Esophagus muscularis mucosa (tissue), 4 donors: Measurements from ENCODE around the gene LHPP. TPM values are rescaled to one million over a fixed set of nuclear protein-coding genes. Genes with fewer than 3 reads are reported as not detected.

ENCODE experiments used
- DNase-seq: peaks from one replicate; pipeline ENCODE4 v3.0.0-alpha.2; 2017; ENCODE audit errors: extremely low spot score
- H3K27ac ChIP-seq, 4 donors: fragments of 200-600 bp; sonication (generic); replicated peaks in 1 of 4; 1 replicate in 3 of 4; 2 replicates in 1 of 4; pipeline ENCODE4 v1.5.1; 2016 to 2019; ENCODE audit warnings: mild to moderate bottlenecking in 1 of 4
- H3K27me3 ChIP-seq, 4 donors: fragments of 200-600 bp; sonication (generic); one replicate each; pipeline versions ENCODE4 v1.5.1 to v1.6.0; 2016 to 2019
- H3K36me3 ChIP-seq, 4 donors: fragments of 200-600 bp; sonication (generic); one replicate each; pipeline ENCODE4 v1.5.1; 2016 to 2019
- H3K4me1 ChIP-seq, 4 donors: fragments of 200-600 bp; sonication (generic); one replicate each; pipeline ENCODE4 v1.5.1; 2016 to 2019
- H3K4me3 ChIP-seq, 4 donors: fragments of 200-600 bp; sonication (generic); 1 replicate in 2 of 4; 2 replicates in 2 of 4; pipeline ENCODE4 v1.5.1; 2016 to 2019; ENCODE audit warnings: mild to moderate bottlenecking in 4 of 4, moderate library complexity in 1 of 4
- H3K9me3 ChIP-seq, 4 donors: fragments of 200-600 bp; sonication (generic); 1 replicate in 3 of 4; 2 replicates in 1 of 4; pipeline ENCODE4 v1.5.1; 2016 to 2019
- EP300 ChIP-seq: sonication (generic); formaldehyde crosslinking; IDR thresholded peaks from one replicate; pipeline ENCODE4 v1.6.1; 2017; ENCODE audit warnings: antibody characterized with exemption
- POLR2A ChIP-seq: fragments of 450-650 bp; IDR thresholded peaks from one replicate; pipeline ENCODE4 v1.6.1; 2017; ENCODE audit warnings: antibody characterized with exemption, moderate library complexity, mild to moderate bottlenecking, low read depth
- POLR2AphosphoS5 ChIP-seq, 2 donors: sonication (generic); formaldehyde crosslinking; IDR thresholded peaks; one replicate each; pipeline ENCODE4 v1.6.1; 2017; ENCODE audit warnings: antibody characterized with exemption in 2 of 2
- WGBS: methylation state at CpG from one replicate; pipeline ENCODE4 v1.1.5; 2018; 5-methylcytosine and 5-hydroxymethylcytosine counted together
- intact Hi-C: fragments of 100-400 bp; cut with DNase I; formaldehyde crosslinking; loops from one replicate; pipeline ENCODE4 v1.15.1; 2023
- total RNA-seq, 4 donors: library from RNA; depleted of rRNA; stranded (reverse); fragments of >200 nt; gene quantifications; one replicate each; pipeline versions ENCODE4 v1.1.0 to v1.2.1, GENCODE V29; 2016
- TF ChIP-seq, protein P1 (sequence below), 3 experiments: fragments of 200-600 bp in 2 of 3; fragments of 450-650 bp in 1 of 3; sonication (generic) in 2 of 3; IDR thresholded peaks; one replicate each; pipeline ENCODE4 v1.5.1; 2017 to 2019; ENCODE audit warnings: antibody characterized with exemption in 3 of 3, mild to moderate bottlenecking in 2 of 3, moderate library complexity in 1 of 3

LHPP gene
- total RNA-seq, 4 donors from 2014 or later = 10.8 to 20.9 (median 15.7) TPM

DNA sequence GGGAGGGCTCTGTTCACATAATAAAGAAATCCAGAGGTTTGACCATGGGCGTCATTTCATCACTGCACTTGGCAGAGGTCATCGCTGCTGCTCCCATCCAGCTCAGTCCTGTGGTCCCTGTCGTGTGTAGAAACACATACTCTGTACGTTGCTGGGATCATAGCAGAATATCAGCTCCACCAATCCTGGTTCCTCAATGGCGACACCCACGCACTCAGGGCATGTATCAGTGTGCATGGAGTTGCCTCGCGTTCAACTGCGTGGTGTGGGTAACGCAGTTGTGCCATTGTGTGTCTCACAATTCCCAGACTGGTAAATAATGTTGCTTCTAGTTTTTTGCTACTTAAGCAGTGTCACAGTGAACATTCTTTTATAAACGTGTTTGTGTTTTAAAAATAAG lies 111.1 kb downstream of the LHPP start:
- intact Hi-C loops = no loop called here
- Histone ChIP-seq H3K4me1 (no peaks in the 10 kb centered on the region), H3K36me3 (no peaks in the 10 kb centered on the region), H3K27ac (no peak overlapping the region), H3K27me3 (no peaks in the 10 kb centered on the region), H3K9me3 (no peaks in the 10 kb centered on the region), H3K4me3 (no peak overlapping the region)
- WGBS = 85% methylated on average over 11 of the region's 11 CpGs
- DNase-seq = no peak
- TF ChIP-seq EP300 (no peak), POLR2A (no peak), POLR2AphosphoS5 (IDR thresholded peaks at IDR 0.05) (no peak)

DNA sequence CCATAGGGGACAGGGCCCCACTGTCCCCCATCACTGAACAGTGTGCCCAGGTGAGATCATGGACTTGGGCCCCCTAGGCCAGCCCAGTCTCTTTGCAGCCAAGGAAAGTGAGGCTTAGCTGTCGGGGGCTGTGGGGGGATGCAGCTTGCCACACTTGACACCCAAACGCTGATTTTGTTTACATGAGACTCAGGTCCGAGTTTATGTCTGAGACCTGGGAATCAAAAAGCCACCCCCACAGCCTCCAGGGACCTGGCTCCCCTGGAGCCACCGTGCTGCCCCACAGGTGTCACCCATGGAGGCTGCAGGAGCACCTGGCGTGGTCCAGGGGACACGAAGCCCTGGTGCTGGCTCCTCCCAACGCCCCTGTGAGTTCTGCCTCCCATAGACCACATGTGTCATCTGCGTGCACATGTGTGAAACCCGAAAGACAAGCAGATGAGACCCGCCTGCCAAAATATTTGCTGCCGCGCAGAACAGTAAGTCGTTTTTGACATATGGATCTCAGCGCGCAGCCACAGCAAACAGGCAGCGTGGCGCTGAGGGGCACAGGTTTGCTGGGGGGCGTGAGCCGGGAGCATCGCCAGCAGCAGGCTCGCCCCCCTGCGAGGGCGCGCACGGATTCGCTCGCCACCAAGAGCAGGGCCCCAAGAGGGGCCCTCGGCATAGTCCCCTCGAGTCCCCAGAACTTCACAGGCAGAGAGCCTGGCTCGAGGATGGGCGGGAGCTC lies 112.3 kb downstream of the LHPP start:
- H3K9me3 ChIP-seq = no peaks in the 10 kb centered on the region
- no peak overlapping the region for H3K27ac ChIP-seq
- H3K27me3 ChIP-seq = no peaks in the 10 kb centered on the region
- DNase-seq = no peak
- no peak overlapping the region for H3K4me3 ChIP-seq
- intact Hi-C loops = no loop called here
- 91% methylated on average over 23 of the region's 31 CpGs for WGBS
- H3K4me1 ChIP-seq = no peaks in the 10 kb centered on the region
- no peak for TF ChIP-seq EP300
- TF ChIP-seq, protein P1, sequence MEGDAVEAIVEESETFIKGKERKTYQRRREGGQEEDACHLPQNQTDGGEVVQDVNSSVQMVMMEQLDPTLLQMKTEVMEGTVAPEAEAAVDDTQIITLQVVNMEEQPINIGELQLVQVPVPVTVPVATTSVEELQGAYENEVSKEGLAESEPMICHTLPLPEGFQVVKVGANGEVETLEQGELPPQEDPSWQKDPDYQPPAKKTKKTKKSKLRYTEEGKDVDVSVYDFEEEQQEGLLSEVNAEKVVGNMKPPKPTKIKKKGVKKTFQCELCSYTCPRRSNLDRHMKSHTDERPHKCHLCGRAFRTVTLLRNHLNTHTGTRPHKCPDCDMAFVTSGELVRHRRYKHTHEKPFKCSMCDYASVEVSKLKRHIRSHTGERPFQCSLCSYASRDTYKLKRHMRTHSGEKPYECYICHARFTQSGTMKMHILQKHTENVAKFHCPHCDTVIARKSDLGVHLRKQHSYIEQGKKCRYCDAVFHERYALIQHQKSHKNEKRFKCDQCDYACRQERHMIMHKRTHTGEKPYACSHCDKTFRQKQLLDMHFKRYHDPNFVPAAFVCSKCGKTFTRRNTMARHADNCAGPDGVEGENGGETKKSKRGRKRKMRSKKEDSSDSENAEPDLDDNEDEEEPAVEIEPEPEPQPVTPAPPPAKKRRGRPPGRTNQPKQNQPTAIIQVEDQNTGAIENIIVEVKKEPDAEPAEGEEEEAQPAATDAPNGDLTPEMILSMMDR (IDR thresholded peaks at IDR 0.05) = no peak
- TF ChIP-seq POLR2A = no peak
- TF ChIP-seq POLR2AphosphoS5 (IDR thresholded peaks at IDR 0.05) = no peak
- H3K36me3 ChIP-seq = no peaks in the 10 kb centered on the region

DNA sequence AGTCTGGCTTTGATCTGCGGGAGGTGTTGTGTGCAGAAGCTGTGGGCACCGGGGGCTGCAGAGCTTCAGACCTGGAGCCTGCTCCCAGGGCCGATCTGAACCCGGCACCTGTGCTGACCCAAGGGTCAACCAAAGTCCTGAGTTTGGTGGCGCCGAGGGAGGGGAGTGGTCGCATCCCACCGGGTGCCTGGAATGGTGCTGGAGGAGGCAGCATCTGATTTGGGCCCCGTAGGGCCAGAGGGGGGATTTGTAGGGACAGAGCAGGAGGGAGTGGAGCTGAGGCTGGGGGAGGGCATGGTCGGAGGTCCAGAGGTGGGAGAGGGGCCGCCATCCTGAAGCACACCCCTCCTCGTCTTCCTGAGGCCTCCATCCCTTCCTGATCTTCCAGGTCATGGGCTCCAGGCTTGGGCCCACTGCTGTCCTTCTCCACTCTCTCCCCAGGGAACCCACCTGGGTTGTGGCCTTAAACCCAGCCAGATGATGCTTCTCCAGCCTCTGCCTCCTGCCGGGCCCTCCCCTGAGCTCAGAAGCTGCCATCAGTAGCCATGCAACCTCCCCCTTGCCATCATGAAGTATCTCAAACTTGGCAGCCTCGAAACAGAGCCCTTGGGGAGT lies 112.9 kb downstream of the LHPP start:
- 94% methylated on average over 13 of the region's 14 CpGs for WGBS
- Histone ChIP-seq H3K4me3 (no peak overlapping the region), H3K27me3 (no peaks in the 10 kb centered on the region), H3K4me1 (no peaks in the 10 kb centered on the region), H3K36me3 (no peaks in the 10 kb centered on the region), H3K27ac (no peak overlapping the region), H3K9me3 (no peaks in the 10 kb centered on the region)
- TF ChIP-seq, protein P1 (IDR thresholded peaks at IDR 0.05) = no peak
- no peak for TF ChIP-seq POLR2A
- TF ChIP-seq POLR2AphosphoS5 (IDR thresholded peaks at IDR 0.05) = no peak
- TF ChIP-seq EP300 = no peak
- DNase-seq = no peak
- intact Hi-C loops = no loop called here

DNA sequence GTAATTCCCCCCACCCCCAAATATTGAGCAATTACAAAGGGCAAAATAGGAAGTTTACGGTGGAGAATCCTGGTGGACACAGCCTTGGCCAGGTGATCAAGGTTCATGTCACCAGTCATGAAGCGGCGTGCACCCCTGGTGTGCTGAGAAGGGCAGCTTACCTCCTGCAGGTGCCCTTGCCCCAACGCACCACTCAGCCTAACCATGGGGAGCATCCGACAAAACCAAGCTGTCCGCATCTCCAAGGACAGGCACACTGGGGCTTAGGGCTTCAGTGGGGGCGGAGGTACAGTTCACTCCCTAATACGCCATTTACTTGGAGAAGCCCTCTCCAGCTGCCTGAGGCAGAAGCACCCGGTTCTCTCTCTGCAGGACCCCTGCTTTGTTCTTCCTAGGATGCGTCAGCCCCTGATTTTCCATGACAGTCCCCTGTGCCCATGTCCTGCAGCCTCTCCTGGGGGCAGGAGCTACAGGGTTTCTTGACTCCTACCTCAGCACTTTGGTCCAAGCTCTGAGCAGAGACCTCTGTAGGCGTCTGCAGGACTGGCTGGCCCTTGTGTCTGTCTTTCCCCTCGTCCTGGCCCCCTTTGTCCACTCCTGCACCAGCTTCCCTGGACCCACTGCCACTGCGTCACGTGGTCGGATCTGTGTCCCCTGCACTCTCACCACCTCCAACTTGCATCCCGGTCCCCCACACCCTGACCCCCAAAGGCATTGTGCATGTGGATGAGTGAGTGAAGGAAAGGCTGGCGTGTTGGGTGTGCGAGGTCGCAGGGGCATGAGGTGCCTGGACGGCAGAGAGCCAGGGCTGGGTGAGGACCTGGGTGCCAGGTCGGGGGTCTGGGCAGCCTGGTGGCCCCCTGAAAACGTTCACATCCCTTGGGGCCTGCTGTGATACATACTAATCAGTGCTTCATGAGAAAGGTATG lies 113.7 kb downstream of the LHPP start:
- H3K36me3 ChIP-seq = no peaks in the 10 kb centered on the region
- H3K4me3 ChIP-seq = no peak overlapping the region
- no peaks in the 10 kb centered on the region for H3K9me3 ChIP-seq
- H3K27me3 ChIP-seq = no peaks in the 10 kb centered on the region
- no peak for DNase-seq
- WGBS = 86% methylated on average over 17 of the region's 22 CpGs
- intact Hi-C loops = no loop called here
- no peak overlapping the region for H3K27ac ChIP-seq
- H3K4me1 ChIP-seq = no peaks in the 10 kb centered on the region
- TF ChIP-seq POLR2A (no peak), EP300 (no peak), POLR2AphosphoS5 (IDR thresholded peaks at IDR 0.05) (no peak)
- TF ChIP-seq, protein P1 (IDR thresholded peaks at IDR 0.05) = no peak
